Activated naive CD4-positive, alpha-beta T cell treated with anti-CD3 and anti-CD28 coated beads for 36 hours (primary cell): ENCODE results near the gene ARHGAP25. TPM values are rescaled to one million over a fixed set of nuclear protein-coding genes. Genes with fewer than 3 reads are reported as not detected.

Experiments used
- CTCF ChIA-PET: fragments of 350-600 bp; sonication (Branson Sonifier 250); formaldehyde crosslinking; loops from one replicate; lab custom pipeline; 2021; ENCODE audit warnings: antibody characterized with exemption; lab: Charles Lee
- DNase-seq: peaks from one replicate; pipeline ENCODE4 v3.0.0-alpha.2; 2020
- H3K27ac Mint-ChIP-seq: one replicate; pipeline ENCODE4 v1.8.0; 2021; ENCODE audit warnings: mild to moderate bottlenecking, mixed read lengths
- H3K27me3 Mint-ChIP-seq: one replicate; pipeline ENCODE4 v1.8.0; 2021; ENCODE audit warnings: low read depth, mixed read lengths
- H3K36me3 Mint-ChIP-seq: one replicate; pipeline ENCODE4 v1.8.0; 2021; ENCODE audit warnings: low read depth, mixed read lengths
- H3K4me1 Mint-ChIP-seq: one replicate; pipeline ENCODE4 v1.8.0; 2021; ENCODE audit warnings: low read depth, mixed read lengths
- H3K4me3 Mint-ChIP-seq: one replicate; pipeline ENCODE4 v1.8.0; 2021; ENCODE audit warnings: mild to moderate bottlenecking, moderate library complexity, mixed read lengths
- H3K9me3 Mint-ChIP-seq: one replicate; pipeline ENCODE4 v1.8.0; 2021; ENCODE audit warnings: mixed read lengths
- intact Hi-C: fragments of 100-400 bp; cut with micrococcal nuclease; formaldehyde crosslinking; loops from one replicate; pipeline ENCODE4 v1.15.1; 2023
- total RNA-seq, 2 experiments: library from RNA; stranded (reverse); gene quantifications; one replicate each; pipeline ENCODE4 v1.2.3, GENCODE V29; 2021

Gene ARHGAP25
- total RNA-seq, result 10 to 100 TPM; 43.0 to 46.7 TPM

- intact Hi-C loops, result loop anchor here (1.0 to 10.0 kb wide), 8 partner anchors 8 to 1360 kb away; no protein-coding TSS in a partner anchor
- CTCF ChIA-PET, result interaction anchor here (0.6 to 3.3 kb wide), 11 partner anchors 10 to 173 kb away, joined by 3 to 32 read pairs (median 12); no protein-coding TSS in a partner anchor
- Mint-ChIP-seq H3K4me1 (peaks cover 33% of the 10 kb centered on the region), H3K4me3 (no peak within 1 kb of the TSS), H3K9me3 (no peaks in the 10 kb centered on the region), H3K36me3 (peaks cover 9% of the 10 kb centered on the region), H3K27me3 (no peaks in the 10 kb centered on the region), H3K27ac (no peak within 1 kb of the TSS)
- peak; percentile 88 for DNase-seq
Observed at GRCh38 chr2:68734688-68735525, at the start of gene ARHGAP25. Gene ARHGAP25, plus strand, starts transcription at chr2:68734811. Its CDS starts 389 bp downstream, at chr2:68735200.

GRCh38 chr2:68686178-68686577 is 48.4 kb upstream of the ARHGAP25 start:
- CTCF ChIA-PET, result no interaction called here
- intact Hi-C loops, result no loop called here

GRCh38 chr2:68687018-68687417 is 47.6 kb upstream of the ARHGAP25 start:
- peaks cover 21% of the 10 kb centered on the region for H3K4me1 Mint-ChIP-seq
- H3K4me3 Mint-ChIP-seq, result no peak overlapping the region
- intact Hi-C loops, result no loop called here
- no peaks in the 10 kb centered on the region for H3K27me3 Mint-ChIP-seq
- CTCF ChIA-PET, result no interaction called here
- H3K9me3 Mint-ChIP-seq, result no peaks in the 10 kb centered on the region
- no peaks in the 10 kb centered on the region for H3K36me3 Mint-ChIP-seq
- no peak for DNase-seq
- H3K27ac Mint-ChIP-seq, result no peak overlapping the region

More at GRCh38 chr2:68686178-68686577, 48.4 kb upstream of the ARHGAP25 start:
- Mint-ChIP-seq H3K9me3 (peaks cover under 1% of the 10 kb centered on the region), H3K4me1 (peaks cover 21% of the 10 kb centered on the region), H3K27me3 (peaks cover 4% of the 10 kb centered on the region), H3K36me3 (no peaks in the 10 kb centered on the region), H3K4me3 (no peak overlapping the region), H3K27ac (no peak overlapping the region)
- no peak for DNase-seq

- no peak overlapping the region for H3K4me3 Mint-ChIP-seq
- no peaks in the 10 kb centered on the region for H3K27me3 Mint-ChIP-seq
- no peaks in the 10 kb centered on the region for H3K36me3 Mint-ChIP-seq
- intact Hi-C loops, result loop anchor here (1.0 kb wide), 3 partner anchors 27 to 223 kb away; partner anchors contain the start of genes APLF and FBXO48
- peak; percentile 31 for DNase-seq
- no peaks in the 10 kb centered on the region for H3K9me3 Mint-ChIP-seq
- CTCF ChIA-PET, result interaction anchor here (0.7 to 2.0 kb wide), 9 partner anchors 20 to 253 kb away, joined by 3 to 9 read pairs (median 3); no protein-coding TSS in a partner anchor
- peaks cover 21% of the 10 kb centered on the region for H3K4me1 Mint-ChIP-seq
- H3K27ac Mint-ChIP-seq, result peak overlapping the region; percentile 52
Observed at GRCh38 chr2:68689553-68690537, 44.8 kb upstream of the ARHGAP25 start.

GRCh38 chr2:68690851-68691250 is 43.8 kb upstream of the ARHGAP25 start:
- Mint-ChIP-seq H3K27me3 (no peaks in the 10 kb centered on the region), H3K9me3 (no peaks in the 10 kb centered on the region), H3K4me1 (peaks cover 21% of the 10 kb centered on the region), H3K4me3 (no peak overlapping the region), H3K27ac (no peak overlapping the region), H3K36me3 (no peaks in the 10 kb centered on the region)
- intact Hi-C loops, result loop anchor here (1.0 kb wide), 3 partner anchors 26 to 224 kb away; partner anchors contain the start of genes APLF and FBXO48
- CTCF ChIA-PET, result interaction anchor here (0.6 to 3.5 kb wide), 10 partner anchors 18 to 252 kb away, joined by 3 to 13 read pairs (median 4); no protein-coding TSS in a partner anchor
- no peak for DNase-seq

- CTCF ChIA-PET, result interaction anchor here (1.3 to 3.5 kb wide), 2 partner anchors 17 to 230 kb away, joined by 5 to 13 read pairs; no protein-coding TSS in a partner anchor
- Mint-ChIP-seq H3K4me3 (no peak overlapping the region), H3K9me3 (no peaks in the 10 kb centered on the region), H3K27ac (no peak overlapping the region), H3K27me3 (no peaks in the 10 kb centered on the region), H3K4me1 (peaks cover 21% of the 10 kb centered on the region), H3K36me3 (no peaks in the 10 kb centered on the region)
- DNase-seq, result no peak
- intact Hi-C loops, result no loop called here
Observed at GRCh38 chr2:68692511-68692910, 42.1 kb upstream of the ARHGAP25 start.

GRCh38 chr2:68693951-68694350 is 40.7 kb upstream of the ARHGAP25 start:
- CTCF ChIA-PET, result interaction anchor here (0.6 to 3.5 kb wide), 3 partner anchors 15 to 231 kb away, joined by 3 to 13 read pairs (median 4); no protein-coding TSS in a partner anchor
- no peak for DNase-seq
- Mint-ChIP-seq H3K4me1 (peaks cover 19% of the 10 kb centered on the region), H3K27ac (no peak overlapping the region), H3K4me3 (no peak overlapping the region), H3K36me3 (no peaks in the 10 kb centered on the region), H3K27me3 (no peaks in the 10 kb centered on the region), H3K9me3 (no peaks in the 10 kb centered on the region)
- intact Hi-C loops, result no loop called here

- H3K4me3 Mint-ChIP-seq, result no peak overlapping the region
- H3K4me1 Mint-ChIP-seq, result no peaks in the 10 kb centered on the region
- H3K36me3 Mint-ChIP-seq, result no peaks in the 10 kb centered on the region
- CTCF ChIA-PET, result interaction anchor here (1.1 kb wide), 1 partner anchor 54 kb away, joined by 3 read pairs; no protein-coding TSS in a partner anchor
- no peaks in the 10 kb centered on the region for H3K27me3 Mint-ChIP-seq
- no peak overlapping the region for H3K27ac Mint-ChIP-seq
- peaks cover 4% of the 10 kb centered on the region for H3K9me3 Mint-ChIP-seq
- intact Hi-C loops, result no loop called here
- no peak for DNase-seq
Observed at GRCh38 chr2:68695971-68696370, 38.6 kb upstream of the ARHGAP25 start.

GRCh38 chr2:68696554-68696953 is 38.1 kb upstream of the ARHGAP25 start:
- intact Hi-C loops, result no loop called here
- Mint-ChIP-seq H3K27ac (no peak overlapping the region), H3K4me1 (no peaks in the 10 kb centered on the region), H3K36me3 (no peaks in the 10 kb centered on the region), H3K27me3 (no peaks in the 10 kb centered on the region), H3K4me3 (no peak overlapping the region), H3K9me3 (peaks cover 4% of the 10 kb centered on the region)
- no peak for DNase-seq
- CTCF ChIA-PET, result interaction anchor here (1.1 kb wide), 1 partner anchor 53 kb away, joined by 3 read pairs; no protein-coding TSS in a partner anchor

- Mint-ChIP-seq H3K27me3 (no peaks in the 10 kb centered on the region), H3K36me3 (no peaks in the 10 kb centered on the region), H3K4me1 (no peaks in the 10 kb centered on the region), H3K9me3 (peaks cover 4% of the 10 kb centered on the region), H3K27ac (no peak overlapping the region), H3K4me3 (no peak overlapping the region)
- CTCF ChIA-PET, result interaction anchor here (0.5 to 1.5 kb wide), 2 partner anchors 10 to 180 kb away, joined by 3 to 9 read pairs; no protein-coding TSS in a partner anchor
- no peak for DNase-seq
- intact Hi-C loops, result no loop called here
Observed at GRCh38 chr2:68698567-68699377, 35.8 kb upstream of the ARHGAP25 start.

GRCh38 chr2:68700560-68700959 is 34.1 kb upstream of the ARHGAP25 start:
- DNase-seq, result no peak
- H3K27me3 Mint-ChIP-seq, result no peaks in the 10 kb centered on the region
- CTCF ChIA-PET, result interaction anchor here (1.7 kb wide), 1 partner anchor 9 kb away, joined by 7 read pairs; no protein-coding TSS in a partner anchor
- intact Hi-C loops, result no loop called here
- no peak overlapping the region for H3K4me3 Mint-ChIP-seq
- H3K36me3 Mint-ChIP-seq, result no peaks in the 10 kb centered on the region
- no peaks in the 10 kb centered on the region for H3K4me1 Mint-ChIP-seq
- H3K9me3 Mint-ChIP-seq, result peaks cover 4% of the 10 kb centered on the region
- no peak overlapping the region for H3K27ac Mint-ChIP-seq
